GM12878 (cell line): ENCODE data around the gene TATDN3. TPM values are rescaled to one million over a fixed set of nuclear protein-coding genes. Genes with fewer than 3 reads are reported as not detected.
A peak's percentile ranks its signal among the peaks of the same experiment; 100 is the strongest.

Experiments used
- ATAC-seq: fragments of 200-7000 bp; cut with Tn5 transposase; 3 replicates; pipeline ENCODE4 v1.9.1; 2020; ENCODE audit warnings: mild to moderate bottlenecking, moderate library complexity
- BruUV-seq: library from RNA; stranded (reverse); fragments of 400-500 nt; replicated peaks from 2 replicates; lab custom pipeline; 2021; lab: Mats Ljungman, UMichigan
- CTCF ChIA-PET: fragments of 300-600 bp; sonication (Branson Sonifier 250); formaldehyde crosslinking; extraction: SDS; loops from one replicate; lab custom pipeline; 2021; ENCODE audit warnings: inconsistent platforms; lab: Yijun Ruan, JAX
- POLR2A ChIA-PET: fragments of 350-600 bp; formaldehyde crosslinking; extraction: SDS; loops from one replicate; lab custom pipeline; 2021; ENCODE audit warnings: inconsistent platforms; lab: Charles Lee
- RAD21 ChIA-PET: fragments of 300-600 bp; sonication (Branson Sonifier 250); formaldehyde crosslinking; loops from one replicate; lab custom pipeline; 2023; ENCODE audit warnings: antibody characterized with exemption; ENCODE audit not compliant: unreplicated experiment; lab: Charles Lee
- SMC1A ChIA-PET: fragments of 300-600 bp; sonication (Branson Sonifier 250); formaldehyde crosslinking; loops from one replicate; lab custom pipeline; 2023; ENCODE audit not compliant: unreplicated experiment, uncharacterized antibody; lab: Charles Lee
- DNase-seq: peaks from one replicate; pipeline ENCODE4 v3.0.0-alpha.2; 2011; ENCODE audit warnings: low read depth, low spot score
- FAIRE-seq: peaks from 3 replicates; lab custom pipeline; 2011; peaks lifted over from hg19 to GRCh38; lab: Jason Lieb, UNC
- H2AFZ ChIP-seq: 2 replicates; pipeline ENCODE4 v1.6.0; 2011; ENCODE audit warnings: low read depth, low read length, control low read depth; ENCODE audit not compliant: control insufficient read depth
- H3K27ac ChIP-seq: 2 replicates; pipeline ENCODE4 v1.5.1; 2011; ENCODE audit warnings: control low read depth; ENCODE audit not compliant: control insufficient read depth, insufficient read depth
- H3K27me3 ChIP-seq, 2 experiments: replicated peaks in 1 of 2; 2 replicates each; pipeline versions ENCODE4 v1.6.0 to v1.6.1; 2011; ENCODE audit warnings: low read length in 1 of 2; ENCODE audit not compliant: control insufficient read depth in 2 of 2, insufficient read depth in 2 of 2
- H3K36me3 ChIP-seq, 2 experiments: 2 replicates each; pipeline ENCODE4 v1.5.1; 2011; ENCODE audit warnings: low read length in 1 of 2; ENCODE audit not compliant: control insufficient read depth in 2 of 2, insufficient read depth in 2 of 2
- H3K4me1 ChIP-seq: 2 replicates; pipeline ENCODE4 v1.6.1; 2011; ENCODE audit warnings: mild to moderate bottlenecking, low read length, moderate library complexity, mixed read lengths; ENCODE audit not compliant: control insufficient read depth, insufficient read depth
- H3K4me2 ChIP-seq: 2 replicates; pipeline ENCODE4 v1.6.0; 2011; ENCODE audit warnings: control low read depth; ENCODE audit not compliant: control insufficient read depth, insufficient read depth
- H3K4me3 ChIP-seq: fragments of 200-600 bp; sonication (generic); 2 replicates; pipeline ENCODE4 v1.5.1; 2016
- H3K79me2 ChIP-seq: 2 replicates; pipeline ENCODE4 v1.6.0; 2011; ENCODE audit warnings: low read length; ENCODE audit not compliant: control insufficient read depth, insufficient read depth
- H3K9ac ChIP-seq: 2 replicates; pipeline ENCODE4 v1.8.0; 2011; ENCODE audit warnings: low read length, control low read depth, mixed read lengths; ENCODE audit not compliant: control insufficient read depth, insufficient read depth
- H3K9me3 ChIP-seq: replicated peaks from 3 replicates; pipeline ENCODE4 v1.5.1; 2011; ENCODE audit warnings: mild to moderate bottlenecking, low read length; ENCODE audit not compliant: control insufficient read depth, insufficient read depth
- H4K20me1 ChIP-seq: 2 replicates; pipeline ENCODE4 v1.6.0; 2011; ENCODE audit not compliant: control insufficient read depth, insufficient read depth
- CEBPB ChIP-seq, 2 experiments: fragments of 150-350 bp in 1 of 2; IDR thresholded peaks; 2 replicates each; pipeline ENCODE4 v1.6.1; 2012 to 2014; ENCODE audit warnings: low read depth in 2 of 2, low read length in 2 of 2, borderline replicate concordance in 1 of 2, inconsistent platforms in 1 of 2
- CTCF ChIP-seq, 3 experiments: IDR thresholded peaks in 2 of 3; conservative IDR thresholded peaks in 1 of 3; 2 replicates each; pipeline ENCODE4 v1.5.1; 2011; ENCODE audit warnings: low read depth in 3 of 3, low read length in 3 of 3, mild to moderate bottlenecking in 3 of 3, control low read depth in 2 of 3, moderate library complexity in 2 of 3, inconsistent platforms in 1 of 3, mixed read lengths in 1 of 3; ENCODE audit not compliant: control insufficient read depth in 2 of 3, insufficient read depth in 1 of 3; ENCODE audit errors: extremely low read depth in 1 of 3
- ELK1 ChIP-seq: IDR thresholded peaks from 2 replicates; pipeline ENCODE4 v1.6.1; 2012; ENCODE audit warnings: low read depth, low read length, improper control_type of control experiment
- FOXM1 ChIP-seq: IDR thresholded peaks from 2 replicates; pipeline ENCODE4 v1.6.1; 2012; ENCODE audit warnings: low read depth, mild to moderate bottlenecking, inconsistent platforms, low read length, moderate library complexity
- RAD21 ChIP-seq: IDR thresholded peaks from 2 replicates; pipeline ENCODE4 v1.6.1; 2011; ENCODE audit warnings: mild to moderate bottlenecking, low read depth, low read length, moderate library complexity; ENCODE audit not compliant: insufficient read depth
- RELA ChIP-seq: fragments of 450-650 bp; IDR thresholded peaks from 2 replicates; pipeline ENCODE4 v1.8.0; 2014; ENCODE audit warnings: borderline replicate concordance; ENCODE audit not compliant: partially characterized antibody
- RUNX3 ChIP-seq: IDR thresholded peaks from 2 replicates; pipeline ENCODE4 v1.6.1; 2012; ENCODE audit warnings: low read length, inconsistent platforms
- SMC3 ChIP-seq: IDR thresholded peaks from 2 replicates; pipeline ENCODE4 v1.6.1; 2011; ENCODE audit warnings: low read length, improper control_type of control experiment, borderline replicate concordance
- ZNF207 ChIP-seq: fragments of 450-650 bp; IDR thresholded peaks from 2 replicates; pipeline ENCODE4 v1.6.1; 2014; ENCODE audit warnings: antibody characterized with exemption, mild to moderate bottlenecking, borderline replicate concordance
- WGBS: methylation state at CpG from one replicate; pipeline ENCODE4 v1.1.6; 2016; ENCODE audit warnings: low lambda C conversion rate; ENCODE audit not compliant: insufficient replicate concordance, insufficient coverage; ENCODE audit errors: missing lambda C conversion rate; 5-methylcytosine and 5-hydroxymethylcytosine counted together
- in situ Hi-C: fragments of 300-500 bp; cut with MboI; formaldehyde crosslinking; loops from 9 replicates; pipeline ENCODE4 v1.14.3; 2018; ENCODE audit warnings: mixed read lengths
- intact Hi-C: fragments of 100-400 bp; cut with micrococcal nuclease; formaldehyde crosslinking; loops from one replicate; pipeline ENCODE4 v1.14.2; 2022; ENCODE audit not compliant: unreplicated experiment
- polyA plus RNA-seq, 11 experiments: library from polyadenylated mRNA; depleted of rRNA in 4 of 11; unstranded in 6 of 11; stranded (reverse) in 5 of 11; fragments of >200 nt; fragmentation: Nextera tagmentation in 4 of 11; fragmentation: Illumina TruSeq in 1 of 11; extraction: Ambion mirVana in 4 of 11; extraction: Trizol in 1 of 11; gene quantifications; 1 replicate in 1 of 11; 2 replicates in 10 of 11; pipeline versions ENCODE4 v1.2.1 to v1.2.3, GENCODE V29; 2011 to 2016; ENCODE audit warnings: inconsistent platforms in 2 of 11, missing spikeins in 2 of 11, low read depth in 1 of 11
- total RNA-seq, 4 experiments: library from RNA; depleted of rRNA in 3 of 4; stranded (reverse); fragments of >200 nt in 3 of 4; fragmentation: Illumina TruSeq in 1 of 4; extraction: Trizol in 1 of 4; gene quantifications; 2 replicates each; pipeline versions ENCODE4 v1.2.1 to v1.2.3, GENCODE V29; 2013 to 2021

The TATDN3 gene
- total and polyA plus RNA-seq, 10 of the 15 experiments (the other 5 are each of a cell fraction or from before 2014, with no cell fraction given): 15.5 to 40.0 (median 22.7) TPM

- FAIRE-seq (peak; percentile 59), ATAC-seq (peak; percentile 68)
- POLR2A ChIA-PET: interaction anchor here (0.6 to 2.5 kb wide), 3 partner anchors 9 to 212 kb away, joined by 3 to 6 read pairs (median 4); partner anchors contain the start of genes NSL1 and TATDN3
Measured at GRCh38 chr1:212782422-212783154, 9.1 kb upstream of the TATDN3 start.

More at GRCh38 chr1:212782422-212783154, 9.1 kb upstream of the TATDN3 start:
- Histone ChIP-seq H3K36me3 (peaks cover 2 to 4% of the 10 kb centered on the region in 2 experiments; a peak in 2 of 4 replicates), H3K27me3 (no peaks in the 10 kb centered on the region), H2AFZ (no peak overlapping the region), H3K4me3 (no peak overlapping the region), H3K9me3 (no peaks in the 10 kb centered on the region), H3K27ac (no peak overlapping the region), H3K9ac (no peak overlapping the region), H3K4me2 (no peak overlapping the region), H3K4me1 (peaks cover 10% of the 10 kb centered on the region; the same call in 1 of the 2 replicates), H3K79me2 (no peaks in the 10 kb centered on the region), H4K20me1 (no peaks in the 10 kb centered on the region)
- ChIA-PET SMC1A (interaction anchor here (0.9 to 6.3 kb wide), 28 partner anchors 9 to 326 kb away, joined by 3 to 80 read pairs (median 6); partner anchors contain the start of genes NSL1 and TATDN3), CTCF (interaction anchor here (0.7 to 7.4 kb wide), 35 partner anchors 9 to 466 kb away, joined by 3 to 103 read pairs (median 5); partner anchors contain the start of genes NSL1 and TATDN3), RAD21 (interaction anchor here (1.0 to 3.9 kb wide), 11 partner anchors 32 to 326 kb away, joined by 3 to 45 read pairs (median 9); no protein-coding TSS in a partner anchor)
- no peak for TF ChIP-seq RELA
- peak; percentile 53 to 71 (median 64); a peak in 5 of 6 replicates for TF ChIP-seq CTCF (IDR thresholded peaks at IDR 0.05 in 2 of 3, conservative IDR thresholded peaks at IDR 0.05 in 1 of 3; ENCODE audit: control insufficient read depth in 2 of 3, extremely low read depth in 1 of 3, insufficient read depth in 1 of 3, low read depth in 3 of 3, low read length in 3 of 3)
- TF ChIP-seq CEBPB (IDR thresholded peaks at IDR 0.05; ENCODE audit: borderline replicate concordance in 1 of 2, low read depth in 2 of 2, low read length in 2 of 2): 0 out of 4 replicates have a peak, but pooled peaks of 1 of the 2 experiments have one; percentile 26
- TF ChIP-seq FOXM1: 0 out of 2 replicates have a peak, but pooled peaks have one; percentile 46
- TF ChIP-seq RAD21: peak; percentile 81
- peak; percentile 80 for TF ChIP-seq SMC3
- TF ChIP-seq ELK1: no peak
- TF ChIP-seq ZNF207: no peak
- TF ChIP-seq RUNX3: peak; percentile 14; the same call in 1 of the 2 replicates
- DNase-seq: no peak
- in situ Hi-C loops (no loop called here), intact Hi-C loops (loop anchor here (1.0 to 2.0 kb wide), 5 partner anchors 83 to 325 kb away; partner anchors contain the start of gene BATF3)
- 92% methylated on average over 3 of the region's 3 CpGs for WGBS
- no TSS peak for BruUV-seq
